Parietal lobe (tissue), 1 donor: Measurements from ENCODE around the gene SHISA9. TPM values are rescaled to one million over a fixed set of nuclear protein-coding genes. Genes with fewer than 3 reads are reported as not detected.

Source experiments
- total RNA-seq: library from RNA; depleted of rRNA; stranded (reverse); fragments of >200 nt; gene quantifications from one replicate; pipeline ENCODE4 v1.2.3, GENCODE V29; 2014

The SHISA9 gene
- 33.5 TPM for total RNA-seq

DNA sequence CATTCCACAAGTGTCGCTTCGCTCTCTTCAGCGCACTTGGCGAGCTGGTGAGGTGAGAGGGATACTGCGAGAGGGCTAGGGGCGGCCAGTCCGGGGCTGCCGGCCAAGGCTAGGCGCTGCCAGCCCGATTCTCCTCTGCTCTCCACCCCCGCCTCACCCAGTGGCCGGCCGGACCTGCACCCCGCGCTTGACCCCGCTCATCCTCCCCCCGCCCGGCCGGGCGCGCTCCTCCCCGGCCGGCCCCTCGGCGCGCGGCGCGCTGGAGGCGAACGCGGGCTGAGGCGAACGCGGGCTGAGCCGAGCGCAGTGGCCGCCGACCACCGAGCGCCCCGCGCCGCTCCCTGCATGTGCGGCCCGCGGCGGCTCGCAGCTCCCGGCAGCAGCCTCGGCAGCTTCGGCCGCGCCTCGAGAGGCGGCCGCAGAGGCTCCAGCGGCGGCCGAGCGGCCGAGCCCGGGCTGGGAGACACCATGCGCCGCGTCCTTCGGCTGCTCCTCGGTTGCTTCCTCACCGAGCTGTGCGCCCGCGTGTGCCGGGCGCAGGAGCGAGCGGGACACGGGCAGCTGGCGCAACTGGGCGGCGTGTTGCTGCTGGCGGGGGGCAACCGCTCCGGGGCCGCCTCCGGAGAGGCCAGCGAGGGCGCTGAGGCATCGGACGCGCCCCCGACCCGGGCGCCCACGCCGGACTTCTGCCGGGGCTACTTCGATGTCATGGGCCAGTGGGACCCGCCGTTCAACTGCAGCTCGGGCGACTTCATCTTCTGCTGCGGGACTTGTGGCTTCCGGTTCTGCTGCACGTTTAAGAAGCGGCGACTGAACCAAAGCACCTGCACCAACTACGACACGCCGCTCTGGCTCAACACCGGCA lies at the start of gene SHISA9:
Gene SHISA9 (plus strand): TSS at position 2 of the 865 bp plus-strand sequence.

Other genes starting within 250 kb of the SHISA9 start
- gene CPPED1, start 97.7 kb upstream of the SHISA9 start, total RNA-seq: 7.5 TPM